ENCODE data around the gene PCSK4. TPM values are rescaled to one million over a fixed set of nuclear protein-coding genes. Genes with fewer than 3 reads are reported as not detected.

Gene PCSK4
- total and polyA plus RNA-seq, 2 of the 4 experiments (the other 2 are of a cell fraction): 0.72 to 1.7 TPM

DNA sequence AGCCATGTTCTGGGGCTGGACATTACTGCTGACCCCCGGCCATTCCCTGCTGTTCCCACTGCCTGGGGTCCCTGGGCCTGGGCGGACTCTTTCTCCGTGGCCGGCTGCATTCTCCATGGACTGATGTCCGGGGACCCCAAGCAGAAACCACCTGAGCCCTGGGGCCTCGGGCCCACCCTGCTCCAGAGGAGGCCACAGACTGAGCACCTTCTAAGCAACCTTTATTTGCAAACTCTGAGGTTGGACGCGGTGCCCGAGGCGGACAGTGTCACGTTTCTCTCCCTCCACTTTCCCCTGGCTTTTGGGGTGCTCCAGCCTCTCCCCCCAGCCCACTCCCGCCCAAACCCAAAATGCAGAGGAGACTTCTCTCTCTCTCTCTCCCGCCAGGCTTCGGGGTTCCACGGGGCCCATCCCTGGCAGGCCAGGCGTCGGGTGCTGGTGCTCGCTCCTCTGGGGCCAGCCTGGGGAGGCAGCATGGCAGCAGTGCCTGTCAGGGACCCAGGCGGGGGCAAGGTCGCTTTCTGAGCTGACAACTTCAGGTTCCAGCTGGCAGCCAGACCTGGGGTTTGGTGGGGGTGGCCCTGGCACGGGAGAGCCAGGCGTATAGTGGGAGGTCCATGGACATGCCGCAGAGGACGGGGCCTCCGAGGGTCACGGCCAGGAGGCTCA is 8.8 kb downstream of the PCSK4 start:
- H3K56ac ChIP-seq (ENCODE audit: extremely low read depth, insufficient read depth, low read length): no peak overlapping the region
- H3K14ac ChIP-seq (replicated peaks; ENCODE audit: low read depth, low read length): no peak overlapping the region
- H2BK20ac ChIP-seq (ENCODE audit: low read depth, low read length): no peak overlapping the region
- 0 out of 2 replicates have a peak, but pooled peaks cover 3% of the 10 kb centered on the region for H3K9me1 ChIP-seq (ENCODE audit: insufficient read depth, low read length)
- TF ChIP-seq NFE2L2 (IDR thresholded peaks at IDR 0.05; ENCODE audit: low read depth, low read length) (no peak), MXI1 (IDR thresholded peaks at IDR 0.05; ENCODE audit: borderline replicate concordance, low read depth, low read length) (no peak), CEBPB (IDR thresholded peaks at IDR 0.05; ENCODE audit: low read depth, low read length) (no peak), MAFK (IDR thresholded peaks at IDR 0.05; ENCODE audit: low read depth, low read length) (no peak)
- TF ChIP-seq, protein P1, sequence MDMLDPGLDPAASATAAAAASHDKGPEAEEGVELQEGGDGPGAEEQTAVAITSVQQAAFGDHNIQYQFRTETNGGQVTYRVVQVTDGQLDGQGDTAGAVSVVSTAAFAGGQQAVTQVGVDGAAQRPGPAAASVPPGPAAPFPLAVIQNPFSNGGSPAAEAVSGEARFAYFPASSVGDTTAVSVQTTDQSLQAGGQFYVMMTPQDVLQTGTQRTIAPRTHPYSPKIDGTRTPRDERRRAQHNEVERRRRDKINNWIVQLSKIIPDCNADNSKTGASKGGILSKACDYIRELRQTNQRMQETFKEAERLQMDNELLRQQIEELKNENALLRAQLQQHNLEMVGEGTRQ (IDR thresholded peaks at IDR 0.05; ENCODE audit: low read depth, low read length): no peak
- TF ChIP-seq, protein P2, sequence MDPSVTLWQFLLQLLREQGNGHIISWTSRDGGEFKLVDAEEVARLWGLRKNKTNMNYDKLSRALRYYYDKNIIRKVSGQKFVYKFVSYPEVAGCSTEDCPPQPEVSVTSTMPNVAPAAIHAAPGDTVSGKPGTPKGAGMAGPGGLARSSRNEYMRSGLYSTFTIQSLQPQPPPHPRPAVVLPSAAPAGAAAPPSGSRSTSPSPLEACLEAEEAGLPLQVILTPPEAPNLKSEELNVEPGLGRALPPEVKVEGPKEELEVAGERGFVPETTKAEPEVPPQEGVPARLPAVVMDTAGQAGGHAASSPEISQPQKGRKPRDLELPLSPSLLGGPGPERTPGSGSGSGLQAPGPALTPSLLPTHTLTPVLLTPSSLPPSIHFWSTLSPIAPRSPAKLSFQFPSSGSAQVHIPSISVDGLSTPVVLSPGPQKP (IDR thresholded peaks at IDR 0.05; ENCODE audit: borderline replicate concordance, low read depth, low read length): no peak
- H4K20me1 ChIP-seq (ENCODE audit: insufficient read depth, low read length): peaks cover 5% of the 10 kb centered on the region
- H3K23ac ChIP-seq (ENCODE audit: low read depth, low read length): no peak overlapping the region
- H3K27ac ChIP-seq (ENCODE audit: insufficient read depth, low read length): no peak overlapping the region
- H2BK120ac ChIP-seq (ENCODE audit: low read depth, low read length): no peak overlapping the region
- H3K4me3 ChIP-seq (ENCODE audit: insufficient read depth, low read depth, low read length): no peak overlapping the region
- in situ Hi-C loops (cut with MboI; ENCODE audit: low sequenced_read_pairs): no loop called here
- no peaks in the 10 kb centered on the region for H3K4me1 ChIP-seq (ENCODE audit: control insufficient read depth, insufficient read depth, low read length)
- H3K9me3 ChIP-seq (ENCODE audit: control insufficient read depth, insufficient read depth, low read length): no peaks in the 10 kb centered on the region
- DNase-seq (no peak), ATAC-seq (ENCODE audit: low read depth) (no peak)
- no peak overlapping the region for H2BK5ac ChIP-seq (ENCODE audit: low read depth, low read length, poor library complexity, severe bottlenecking)
- H3K27me3 ChIP-seq (ENCODE audit: control insufficient read depth, insufficient read depth, low read length): no peaks in the 10 kb centered on the region
- dilution Hi-C loops (cut with HindIII; ENCODE audit: low sequenced_read_pairs, unreplicated experiment): no loop called here
- no peak overlapping the region for H4K5ac ChIP-seq (ENCODE audit: low read depth, low read length)
- no peak overlapping the region for H4K91ac ChIP-seq (ENCODE audit: insufficient read depth, low read depth, low read length)
- H3K36me3 ChIP-seq (ENCODE audit: control insufficient read depth, insufficient read depth, low read length): peaks cover 5% of the 10 kb centered on the region; the same call in 1 of the 2 replicates
- no peak overlapping the region for H3K18ac ChIP-seq (ENCODE audit: low read depth, low read length)
- no peak overlapping the region for H2AK9ac ChIP-seq (replicated peaks; ENCODE audit: low read depth, low read length, poor library complexity)
- H3K4ac ChIP-seq (ENCODE audit: low read depth, low read length): no peak overlapping the region
- intact Hi-C loops (cut with micrococcal nuclease): no loop called here
- H3K79me1 ChIP-seq (ENCODE audit: low read depth in 1 of 2, low read length in 2 of 2): peaks cover 10 to 20% of the 10 kb centered on the region in 2 experiments
- H2AFZ ChIP-seq (replicated peaks; ENCODE audit: low read length, poor library complexity): no peak overlapping the region
- no peak overlapping the region for H3K9ac ChIP-seq (ENCODE audit: low read depth, low read length)
- H4K8ac ChIP-seq (ENCODE audit: low read depth in 2 of 2, low read length in 2 of 2): no peak overlapping the region
- no peak overlapping the region for H2AK5ac ChIP-seq (ENCODE audit: low read depth, low read length)
- H3K4me2 ChIP-seq (ENCODE audit: low read depth, low read length): no peak overlapping the region
- POLR2A ChIA-PET (ENCODE audit: unreplicated experiment): no interaction called here
- CTCF ChIA-PET: no interaction called here
- H2BK15ac ChIP-seq (ENCODE audit: low read depth, low read length): no peak overlapping the region
- 80% methylated on average over 10 of the region's 26 CpGs; no CpG with 5 or more reads in 1 of the 2 experiments for WGBS, 2 experiments (ENCODE audit: extremely low coverage in 2 of 2, insufficient read length in 1 of 2)
- no TSS peak for BruUV-seq (replicated peaks)

Measured in IMR-90 (cell line).